Prostate gland (tissue), 2 donors: ENCODE data around the gene AIP.

ENCODE experiments used
- POLR2A ChIP-seq: fragments of 450-650 bp; IDR thresholded peaks from one replicate; pipeline ENCODE4 v1.6.1; 2016; ENCODE audit warnings: antibody characterized with exemption, mild to moderate bottlenecking
- POLR2AphosphoS5 ChIP-seq: sonication (generic); formaldehyde crosslinking; IDR thresholded peaks from one replicate; pipeline ENCODE4 v1.6.1; 2017; ENCODE audit warnings: antibody characterized with exemption
- TF ChIP-seq, protein P1 (sequence below), 4 experiments: fragments of 200-600 bp in 2 of 4; fragments of 450-650 bp in 2 of 4; sonication (generic) in 2 of 4; IDR thresholded peaks; 1 replicate in 3 of 4; 2 replicates in 1 of 4; pipeline ENCODE4 v1.5.1; 2016 to 2019; ENCODE audit warnings: antibody characterized with exemption in 4 of 4, mild to moderate bottlenecking in 2 of 4, moderate library complexity in 2 of 4

DNA sequence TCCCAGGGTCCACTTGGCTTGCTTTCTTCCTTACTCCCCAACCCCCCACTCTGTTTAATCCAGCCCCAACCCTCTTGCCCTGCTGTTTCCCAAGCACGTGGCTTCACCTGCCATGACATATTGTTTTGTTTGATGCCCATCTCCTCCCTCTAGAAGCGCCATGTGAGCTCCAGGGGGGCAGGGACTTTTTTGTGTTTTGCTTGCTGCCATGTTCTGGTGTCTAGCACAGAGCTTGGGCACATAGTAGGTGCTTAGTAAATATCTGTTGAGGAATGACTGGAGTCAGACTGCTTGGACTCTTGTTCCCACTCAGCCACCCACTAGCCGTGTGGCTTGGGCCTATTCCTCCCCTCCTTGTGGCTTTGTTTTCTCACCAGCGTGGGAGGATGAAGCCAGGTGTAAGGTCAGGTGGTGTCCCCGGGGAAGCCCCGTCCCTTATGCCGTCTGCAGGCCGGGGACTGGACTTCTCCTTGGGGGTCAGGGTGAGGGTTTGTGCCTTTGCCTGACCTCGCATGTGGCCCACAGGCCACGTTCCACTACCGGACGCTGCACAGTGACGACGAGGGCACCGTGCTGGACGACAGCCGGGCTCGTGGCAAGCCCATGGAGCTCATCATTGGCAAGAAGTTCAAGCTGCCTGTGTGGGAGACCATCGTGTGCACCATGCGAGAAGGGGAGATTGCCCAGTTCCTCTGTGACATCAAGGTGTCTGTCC, 3.8 kb downstream of the AIP start:
- TF ChIP-seq POLR2A (no peak), POLR2AphosphoS5 (no peak)
- TF ChIP-seq, protein P1, sequence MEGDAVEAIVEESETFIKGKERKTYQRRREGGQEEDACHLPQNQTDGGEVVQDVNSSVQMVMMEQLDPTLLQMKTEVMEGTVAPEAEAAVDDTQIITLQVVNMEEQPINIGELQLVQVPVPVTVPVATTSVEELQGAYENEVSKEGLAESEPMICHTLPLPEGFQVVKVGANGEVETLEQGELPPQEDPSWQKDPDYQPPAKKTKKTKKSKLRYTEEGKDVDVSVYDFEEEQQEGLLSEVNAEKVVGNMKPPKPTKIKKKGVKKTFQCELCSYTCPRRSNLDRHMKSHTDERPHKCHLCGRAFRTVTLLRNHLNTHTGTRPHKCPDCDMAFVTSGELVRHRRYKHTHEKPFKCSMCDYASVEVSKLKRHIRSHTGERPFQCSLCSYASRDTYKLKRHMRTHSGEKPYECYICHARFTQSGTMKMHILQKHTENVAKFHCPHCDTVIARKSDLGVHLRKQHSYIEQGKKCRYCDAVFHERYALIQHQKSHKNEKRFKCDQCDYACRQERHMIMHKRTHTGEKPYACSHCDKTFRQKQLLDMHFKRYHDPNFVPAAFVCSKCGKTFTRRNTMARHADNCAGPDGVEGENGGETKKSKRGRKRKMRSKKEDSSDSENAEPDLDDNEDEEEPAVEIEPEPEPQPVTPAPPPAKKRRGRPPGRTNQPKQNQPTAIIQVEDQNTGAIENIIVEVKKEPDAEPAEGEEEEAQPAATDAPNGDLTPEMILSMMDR (IDR thresholded peaks at IDR 0.05) = no peak
